GM10266 (cell line): ENCODE data around the gene SCART1.
A peak's percentile ranks its signal among the peaks of the same experiment; 100 is the strongest.
"Not testable (repeated sequence)": the region's sequence is repeated elsewhere in the genome, so short reads cannot be mapped to it uniquely, and the experiment has no call there.

Experiments used
- DNase-seq: peaks from one replicate; pipeline ENCODE4 v3.0.0; 2012; ENCODE audit errors: extremely low spot score
- TF ChIP-seq, protein P1 (sequence below): IDR thresholded peaks from 2 replicates; pipeline ENCODE4 v1.5.1; 2012; ENCODE audit warnings: mild to moderate bottlenecking, low read depth; ENCODE audit not compliant: control insufficient read depth, insufficient read depth; ENCODE audit errors: missing control alignments

SCART1 gene

DNA sequence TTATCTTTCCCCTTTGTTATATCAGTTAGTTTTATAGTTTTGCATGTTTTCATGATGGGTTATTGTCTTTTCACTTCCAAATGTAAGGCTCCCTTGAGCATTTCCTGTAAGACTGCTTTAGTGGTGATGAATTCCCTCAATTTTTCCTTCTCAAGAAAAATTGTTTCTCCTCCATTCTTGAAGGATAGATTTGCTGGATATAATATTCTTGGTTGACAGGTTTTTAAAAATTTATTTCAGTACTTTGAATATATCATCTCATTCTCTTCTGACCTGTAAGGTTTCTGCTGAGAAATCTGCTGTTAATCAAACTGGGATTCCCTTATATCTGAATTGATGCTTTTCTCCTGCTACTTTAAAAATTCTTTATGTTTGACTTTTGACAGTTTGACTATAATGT, 33.3 kb downstream of the SCART1 start:
- TF ChIP-seq, protein P1, sequence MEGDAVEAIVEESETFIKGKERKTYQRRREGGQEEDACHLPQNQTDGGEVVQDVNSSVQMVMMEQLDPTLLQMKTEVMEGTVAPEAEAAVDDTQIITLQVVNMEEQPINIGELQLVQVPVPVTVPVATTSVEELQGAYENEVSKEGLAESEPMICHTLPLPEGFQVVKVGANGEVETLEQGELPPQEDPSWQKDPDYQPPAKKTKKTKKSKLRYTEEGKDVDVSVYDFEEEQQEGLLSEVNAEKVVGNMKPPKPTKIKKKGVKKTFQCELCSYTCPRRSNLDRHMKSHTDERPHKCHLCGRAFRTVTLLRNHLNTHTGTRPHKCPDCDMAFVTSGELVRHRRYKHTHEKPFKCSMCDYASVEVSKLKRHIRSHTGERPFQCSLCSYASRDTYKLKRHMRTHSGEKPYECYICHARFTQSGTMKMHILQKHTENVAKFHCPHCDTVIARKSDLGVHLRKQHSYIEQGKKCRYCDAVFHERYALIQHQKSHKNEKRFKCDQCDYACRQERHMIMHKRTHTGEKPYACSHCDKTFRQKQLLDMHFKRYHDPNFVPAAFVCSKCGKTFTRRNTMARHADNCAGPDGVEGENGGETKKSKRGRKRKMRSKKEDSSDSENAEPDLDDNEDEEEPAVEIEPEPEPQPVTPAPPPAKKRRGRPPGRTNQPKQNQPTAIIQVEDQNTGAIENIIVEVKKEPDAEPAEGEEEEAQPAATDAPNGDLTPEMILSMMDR, result no peak

GRCh38 chr10:133488354-133488753, 34.6 kb downstream of the SCART1 start:
- DNase-seq, result no peak
- TF ChIP-seq, protein P1, result no peak

More for the DNA sequence above, 33.3 kb downstream of the SCART1 start:
- DNase-seq, result no peak

DNA sequence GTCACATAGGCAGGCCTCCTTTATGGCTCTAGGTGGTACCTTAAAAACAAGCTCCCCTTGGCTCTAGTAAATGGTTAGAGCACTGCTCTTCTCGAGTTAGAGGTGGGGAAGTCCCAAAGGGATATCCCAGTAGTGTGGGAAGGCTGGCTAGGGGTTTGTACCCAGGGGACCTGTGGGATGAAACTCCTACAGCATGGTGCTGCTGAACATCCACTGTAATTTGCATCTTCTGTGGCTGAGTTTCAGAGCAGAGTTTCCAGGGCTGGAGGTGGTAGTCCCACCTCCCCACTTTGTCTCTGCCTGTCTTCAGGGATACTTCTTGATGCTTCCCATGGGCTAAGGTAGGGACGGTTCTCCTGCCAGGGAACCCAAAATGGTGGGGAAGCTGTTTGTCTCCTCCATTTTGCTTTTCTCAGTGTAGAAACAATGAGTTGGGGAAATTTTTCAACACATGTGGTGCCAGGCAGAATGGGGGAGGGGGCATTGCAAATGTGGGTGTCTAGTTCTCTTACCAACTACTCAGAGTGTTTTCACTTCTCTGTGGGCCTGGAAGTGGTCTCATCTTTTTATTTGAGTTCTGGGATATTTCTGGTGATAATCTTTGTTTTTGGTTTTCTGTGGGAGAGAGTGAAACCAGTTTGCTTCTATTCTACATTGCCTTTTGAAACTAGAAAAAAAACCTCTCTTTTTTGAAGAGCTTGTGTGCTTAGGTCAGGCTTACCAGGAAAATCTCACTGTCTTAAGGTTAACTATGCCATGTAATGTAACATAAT, 36.3 kb downstream of the SCART1 start:
- TF ChIP-seq, protein P1, result no peak
- no peak for DNase-seq

DNA sequence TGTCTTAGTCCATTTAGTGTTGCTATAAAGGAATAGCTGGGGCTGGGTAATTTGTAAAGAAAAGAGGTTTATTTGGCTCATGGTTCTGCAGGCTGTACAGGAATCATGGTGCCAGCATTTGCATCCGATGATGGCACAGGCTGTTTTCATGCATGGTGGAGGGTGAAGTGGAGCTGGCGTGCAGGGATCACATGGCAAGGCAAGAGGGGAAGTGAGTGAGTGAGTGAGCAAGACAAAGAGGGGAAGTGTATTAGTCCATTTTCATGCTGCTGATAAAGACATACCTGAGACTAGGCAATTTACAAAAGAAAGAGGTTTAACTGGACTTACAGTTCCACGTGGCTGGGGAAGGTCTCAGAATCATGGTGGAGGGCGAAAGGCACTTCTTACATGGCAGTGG, 39.8 kb downstream of the SCART1 start:
- not testable (repeated sequence) for DNase-seq

DNA sequence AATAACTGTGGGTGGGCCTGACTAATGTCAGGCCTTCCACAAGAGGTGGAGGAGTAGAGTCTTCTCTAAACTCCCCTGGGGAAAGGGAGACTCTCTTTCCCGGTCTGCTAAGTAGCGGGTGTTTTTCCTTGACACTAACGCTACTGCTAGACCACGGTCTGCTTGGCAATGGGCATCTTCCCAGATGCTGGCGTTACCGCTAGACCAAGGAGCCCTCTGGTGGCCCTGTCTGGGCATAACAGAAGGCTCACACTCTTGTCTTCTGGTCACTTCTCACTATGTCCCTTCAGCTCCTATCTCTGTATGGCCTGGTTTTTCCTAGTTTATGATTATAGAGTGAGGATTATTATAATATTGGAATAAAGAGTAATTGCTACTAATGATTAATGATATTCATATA, 43.6 kb downstream of the SCART1 start:
- TF ChIP-seq, protein P1, result peak; percentile 23
- DNase-seq, result not testable (repeated sequence)

DNA sequence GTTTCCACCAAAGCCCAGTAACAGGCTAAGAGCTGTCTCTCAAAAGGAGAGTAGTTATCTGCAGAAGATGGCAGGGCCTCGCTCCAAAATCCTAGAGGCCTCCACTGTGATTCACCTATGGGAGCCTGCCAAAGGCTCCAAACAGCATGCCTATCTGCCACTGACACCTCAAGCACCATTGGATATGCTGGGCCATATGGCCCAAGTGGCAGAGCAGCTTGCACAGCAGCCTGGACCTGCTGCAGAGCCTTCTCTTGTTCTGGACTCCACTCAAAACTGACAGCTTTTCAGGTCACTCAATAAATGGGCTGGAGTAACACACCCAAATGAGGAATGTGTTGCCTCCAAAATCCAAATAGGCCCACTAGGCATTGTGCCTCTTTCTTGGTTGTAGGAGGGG, 45.4 kb downstream of the SCART1 start:
- DNase-seq, result not testable (repeated sequence)

DNA sequence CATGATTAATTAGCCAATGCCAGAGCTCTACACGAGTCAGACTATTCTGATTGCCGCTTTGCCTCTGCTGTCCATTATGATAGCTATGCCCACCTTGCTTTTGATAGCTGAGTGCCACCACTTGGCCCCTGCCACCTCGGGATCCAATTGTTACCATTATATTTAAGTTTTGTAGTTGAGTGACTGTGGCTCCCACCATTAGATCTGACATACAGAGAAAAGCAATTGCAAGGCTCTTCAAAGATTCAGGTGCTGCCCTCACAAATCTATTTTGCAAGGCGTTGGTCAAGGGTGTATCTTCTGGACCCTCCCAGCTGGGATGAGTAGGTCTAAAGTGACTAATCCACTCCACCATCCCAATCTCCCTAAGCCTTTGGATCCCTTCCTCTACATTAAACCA, 47.2 kb downstream of the SCART1 start:
- not testable (repeated sequence) for DNase-seq

DNA sequence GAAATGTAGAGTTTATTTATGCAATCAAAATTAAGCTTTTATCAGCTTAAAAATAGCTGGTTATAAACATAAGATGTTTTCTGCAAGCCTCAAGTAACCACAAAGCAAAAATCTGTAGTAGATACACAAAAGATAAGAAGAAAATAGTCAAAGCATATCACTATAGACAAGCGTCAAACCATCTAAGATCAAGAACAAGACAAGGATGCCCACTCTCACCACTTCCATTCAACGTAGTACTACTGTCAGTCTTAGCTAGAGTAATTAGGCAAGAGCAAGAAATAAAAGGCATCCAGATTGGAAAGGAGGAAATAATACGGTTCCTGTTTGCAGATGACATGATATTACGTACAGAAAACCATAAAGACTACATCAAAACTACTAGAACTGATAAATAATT, 56.0 kb downstream of the SCART1 start:
- TF ChIP-seq, protein P1, result no peak
- DNase-seq, result no peak

- no peak for DNase-seq
- TF ChIP-seq, protein P1, result no peak
Measured at GRCh38 chr10:133511408-133511807, 57.7 kb downstream of the SCART1 start.
